ENCODE data around the gene SLC47A2. TPM values are rescaled to one million over a fixed set of nuclear protein-coding genes. Genes with fewer than 3 reads are reported as not detected.

Gene SLC47A2
- total and polyA plus RNA-seq, 2 of the 13 experiments (the other 11 are each of a cell fraction or from before 2014, with no cell fraction given) = 0.04 TPM; not detected in 1

- TF ChIP-seq JUN (CRISPR knock-in tag; IDR thresholded peaks at IDR 0.05) = peak; percentile 59; the same call in 1 of the 2 replicates
- peak; percentile 93 for TF ChIP-seq SKI (IDR thresholded peaks at IDR 0.05; ENCODE audit: partially characterized antibody)
- no peak for TF ChIP-seq ARNT (IDR thresholded peaks at IDR 0.05)
- peak; percentile 85 for TF ChIP-seq NR2F6 (IDR thresholded peaks at IDR 0.05)
- TF ChIP-seq NR2F6 (CRISPR knock-in tag; IDR thresholded peaks at IDR 0.05) = peak; percentile 94
- TF ChIP-seq ZNF891 (CRISPR knock-in tag; IDR thresholded peaks at IDR 0.05) = peak; percentile 94; the same call in 1 of the 2 replicates
- peak; percentile 100 for TF ChIP-seq ZNF292 (CRISPR knock-in tag; IDR thresholded peaks at IDR 0.05; ENCODE audit: borderline replicate concordance, low read depth)
- peak; percentile 91 for TF ChIP-seq KAT7 (CRISPR knock-in tag; IDR thresholded peaks at IDR 0.05; ENCODE audit: borderline replicate concordance)
- peak; percentile 98 for TF ChIP-seq MTF2 (CRISPR knock-in tag; IDR thresholded peaks at IDR 0.05; ENCODE audit: borderline replicate concordance)
- peak; percentile 81; the same call in 1 of the 2 replicates for TF ChIP-seq ZNF556 (CRISPR knock-in tag; IDR thresholded peaks at IDR 0.05; ENCODE audit: borderline replicate concordance)
- TF ChIP-seq ZNF597 (CRISPR knock-in tag; IDR thresholded peaks at IDR 0.05) = no peak
- no peak; the same call in 1 of the 2 replicates for TF ChIP-seq IRX3 (CRISPR knock-in tag; IDR thresholded peaks at IDR 0.05; ENCODE audit: borderline replicate concordance, low read depth)
- peak; percentile 82; the same call in 1 of the 2 replicates for TF ChIP-seq THAP11 (CRISPR knock-in tag; IDR thresholded peaks at IDR 0.05)
- TF ChIP-seq SPEN (CRISPR knock-in tag; IDR thresholded peaks at IDR 0.05; ENCODE audit: low read depth) = peak; percentile 81; the same call in 1 of the 2 replicates
- TF ChIP-seq MED1 (CRISPR knock-in tag; IDR thresholded peaks at IDR 0.05) = peak; percentile 93
- TF ChIP-seq ATRX (CRISPR knock-in tag; IDR thresholded peaks at IDR 0.05; ENCODE audit: borderline replicate concordance) = no peak
- TF ChIP-seq JDP2 (CRISPR knock-in tag; IDR thresholded peaks at IDR 0.05; ENCODE audit: borderline replicate concordance) = peak; percentile 21; the same call in 1 of the 2 replicates
- TF ChIP-seq ZBTB20 (CRISPR knock-in tag; IDR thresholded peaks at IDR 0.05; ENCODE audit: borderline replicate concordance, low read depth) = peak; percentile 78; the same call in 1 of the 2 replicates
- peak; percentile 89 for TF ChIP-seq AGO2 (optimal IDR thresholded peaks at IDR 0.05; ENCODE audit: low read depth, low read length)
- peak; percentile 94 for TF ChIP-seq HOXD1 (CRISPR knock-in tag; IDR thresholded peaks at IDR 0.05)
- no peak; the same call in 1 of the 2 replicates for TF ChIP-seq SMAD1 (CRISPR knock-in tag; IDR thresholded peaks at IDR 0.05; ENCODE audit: borderline replicate concordance, low read depth)
- no peak for TF ChIP-seq PCBP2 (optimal IDR thresholded peaks at IDR 0.05; ENCODE audit: low read depth, low read length, poor library complexity, severe bottlenecking)
- peak; percentile 95 for TF ChIP-seq ZBTB7B (CRISPR knock-in tag; IDR thresholded peaks at IDR 0.05)
- TF ChIP-seq ZBTB10 (CRISPR knock-in tag; IDR thresholded peaks at IDR 0.05; ENCODE audit: borderline replicate concordance) = peak; percentile 85
- TF ChIP-seq MXI1 (IDR thresholded peaks at IDR 0.05; ENCODE audit: borderline replicate concordance, low read depth, low read length) = peak; percentile 45; the same call in 2 of the 3 replicates
- peak; percentile 97 for TF ChIP-seq JARID2 (CRISPR knock-in tag; IDR thresholded peaks at IDR 0.05; ENCODE audit: insufficient replicate concordance)
- TF ChIP-seq RELA (CRISPR knock-in tag; IDR thresholded peaks at IDR 0.05) = 0 out of 2 replicates have a peak, but pooled peaks have one; percentile 29
These were observed 67.7 kb downstream of the SLC47A2 start, which contains the start of gene ALDH3A2 (continued) for GRCh38 chr17:19648475-19649273.
